Measurements from ENCODE around the gene CCR9. TPM values are rescaled to one million over a fixed set of nuclear protein-coding genes. Genes with fewer than 3 reads are reported as not detected.

The CCR9 gene
- total RNA-seq, 1 experiment from 2014 or later: not detected

DNA sequence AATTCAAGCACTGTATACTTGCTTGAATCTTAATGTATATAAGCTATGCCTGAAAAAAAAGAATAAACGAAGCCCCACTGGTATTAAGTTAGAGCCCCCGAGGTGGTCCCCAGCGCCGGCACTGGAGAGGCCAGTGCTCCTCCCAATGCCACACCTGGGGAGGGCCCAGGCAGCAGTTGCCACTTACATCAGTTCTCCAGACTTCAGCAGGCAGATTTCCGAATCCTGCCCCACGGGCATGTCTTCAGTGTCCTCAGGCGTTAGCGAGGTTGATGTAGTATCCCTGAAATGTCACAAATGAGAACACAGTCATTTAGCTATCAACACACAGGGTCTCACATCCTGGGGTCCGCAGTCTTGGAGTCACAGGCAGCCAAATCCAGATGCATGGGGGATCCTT, 49.9 kb downstream of the CCR9 start:
- no peak for DNase-seq (ENCODE audit: low read depth)

GRCh38 chr3:45937206-45938042, 51.1 kb downstream of the CCR9 start:
- no peak for DNase-seq (ENCODE audit: low read depth)

GRCh38 chr3:45938043-45938435, 51.7 kb downstream of the CCR9 start:
- no peak for DNase-seq (ENCODE audit: low read depth)

DNA sequence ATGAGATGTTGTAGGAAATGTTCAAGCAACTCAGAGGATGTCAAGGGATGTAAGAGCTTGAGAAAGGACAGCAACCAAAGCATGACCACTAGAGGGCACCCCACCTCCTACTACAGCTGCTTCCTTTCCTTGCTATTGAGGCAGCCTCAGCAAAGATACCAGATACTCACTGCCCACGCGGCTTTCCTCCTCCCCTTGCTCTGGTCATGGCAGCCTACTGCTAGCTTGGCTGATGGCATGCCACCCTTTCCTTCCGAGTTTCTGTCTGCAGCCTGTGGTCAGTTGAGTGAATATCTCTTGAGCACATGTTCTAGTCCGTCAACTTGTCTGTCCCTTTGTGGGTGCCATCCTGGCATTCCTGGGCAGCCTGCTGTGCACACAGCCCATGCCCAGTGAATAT, 52.5 kb downstream of the CCR9 start:
- DNase-seq (ENCODE audit: low read depth): peak; percentile 81

- DNase-seq (ENCODE audit: low read depth): no peak
Measured at GRCh38 chr3:45939341-45939771, 53.0 kb downstream of the CCR9 start.

- no peak for DNase-seq (ENCODE audit: low read depth)
Measured at GRCh38 chr3:45940004-45940780, 53.8 kb downstream of the CCR9 start.

DNA sequence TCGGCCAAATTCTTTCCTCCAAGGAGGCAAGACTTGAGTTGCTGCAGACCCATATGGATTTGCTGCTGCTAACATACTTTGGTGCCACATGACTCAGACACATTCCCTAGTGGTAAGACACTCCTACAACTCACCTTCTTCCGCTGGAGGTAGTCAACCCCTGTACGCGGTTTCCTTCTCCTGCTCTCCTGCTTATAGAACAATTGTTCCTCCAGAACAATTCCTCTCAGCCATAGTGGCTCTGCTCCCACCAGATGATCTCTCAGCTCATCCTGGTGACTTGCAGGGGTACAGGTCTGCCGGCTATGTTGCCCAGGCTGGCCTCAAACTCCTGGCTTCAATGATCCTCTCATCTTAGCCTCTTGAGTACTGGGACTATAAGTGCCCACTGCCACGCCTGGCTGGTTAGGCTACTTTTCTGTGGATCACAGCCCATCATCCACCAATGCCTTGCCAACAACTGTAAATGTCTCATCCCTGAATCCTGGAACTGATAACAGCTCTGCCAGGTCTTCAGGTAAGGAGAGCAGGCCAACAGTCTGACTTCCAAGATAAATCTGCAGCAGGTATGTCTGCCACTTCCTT, 54.5 kb downstream of the CCR9 start:
- no peak for DNase-seq (ENCODE audit: low read depth)

GRCh38 chr3:45942051-45942825, 55.9 kb downstream of the CCR9 start:
- DNase-seq (ENCODE audit: low read depth): no peak

DNA sequence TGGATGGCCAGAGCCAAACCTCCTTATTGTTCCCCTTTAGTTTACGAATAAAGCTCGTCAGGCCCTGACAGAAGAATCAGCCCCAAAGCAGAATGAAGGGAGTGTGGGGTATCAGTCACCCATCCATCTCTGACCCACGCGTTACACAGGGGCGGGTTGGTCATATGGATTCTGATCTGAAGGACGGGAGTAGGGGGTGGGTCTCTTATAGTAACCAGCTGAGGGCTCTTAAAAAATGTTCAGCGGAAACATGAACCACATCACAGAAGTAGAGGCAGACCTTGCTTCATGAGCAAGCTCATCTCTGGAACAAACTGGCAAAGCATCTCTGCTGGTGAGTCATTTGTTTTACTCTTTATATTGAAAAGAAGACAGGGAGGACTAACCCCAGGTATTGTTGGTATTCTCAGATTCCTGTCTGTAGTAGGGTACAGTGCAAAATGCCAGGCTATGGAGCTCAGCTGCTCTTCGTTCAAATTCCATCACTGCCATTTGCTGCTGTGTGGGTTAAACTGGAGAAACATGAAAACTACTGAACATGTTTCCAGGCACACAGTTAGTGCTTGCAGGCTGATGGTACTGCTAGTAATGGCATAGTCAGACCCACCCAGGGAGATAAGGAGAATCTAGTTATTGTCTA, 57.0 kb downstream of the CCR9 start, which contains the start of gene CXCR6:
Gene CXCR6 (plus strand): TSS at position 258 of the 640 bp plus-strand sequence. CDS start 3,018 bp downstream, outside the sequence.
- DNase-seq (ENCODE audit: low read depth): no peak

GRCh38 chr3:45944830-45945620, 58.7 kb downstream of the CCR9 start:
- DNase-seq (ENCODE audit: low read depth): no peak

DNA sequence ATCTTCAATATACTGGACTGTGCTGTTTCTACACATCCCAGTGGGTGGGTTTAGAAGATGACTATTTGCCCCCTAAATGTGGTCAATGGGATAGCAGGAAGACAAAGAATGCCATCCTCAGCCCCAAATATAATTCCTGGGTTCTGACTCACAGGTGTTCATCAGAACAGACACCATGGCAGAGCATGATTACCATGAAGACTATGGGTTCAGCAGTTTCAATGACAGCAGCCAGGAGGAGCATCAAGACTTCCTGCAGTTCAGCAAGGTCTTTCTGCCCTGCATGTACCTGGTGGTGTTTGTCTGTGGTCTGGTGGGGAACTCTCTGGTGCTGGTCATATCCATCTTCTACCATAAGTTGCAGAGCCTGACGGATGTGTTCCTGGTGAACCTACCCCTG, 60.0 kb downstream of the CCR9 start:
- DNase-seq (ENCODE audit: low read depth): peak; percentile 51

- DNase-seq (ENCODE audit: low read depth): no peak
Measured at GRCh38 chr3:45946875-45947274, 60.5 kb downstream of the CCR9 start.

- no peak for DNase-seq (ENCODE audit: low read depth)
Measured at GRCh38 chr3:45947361-45947760, 61.0 kb downstream of the CCR9 start.

DNA sequence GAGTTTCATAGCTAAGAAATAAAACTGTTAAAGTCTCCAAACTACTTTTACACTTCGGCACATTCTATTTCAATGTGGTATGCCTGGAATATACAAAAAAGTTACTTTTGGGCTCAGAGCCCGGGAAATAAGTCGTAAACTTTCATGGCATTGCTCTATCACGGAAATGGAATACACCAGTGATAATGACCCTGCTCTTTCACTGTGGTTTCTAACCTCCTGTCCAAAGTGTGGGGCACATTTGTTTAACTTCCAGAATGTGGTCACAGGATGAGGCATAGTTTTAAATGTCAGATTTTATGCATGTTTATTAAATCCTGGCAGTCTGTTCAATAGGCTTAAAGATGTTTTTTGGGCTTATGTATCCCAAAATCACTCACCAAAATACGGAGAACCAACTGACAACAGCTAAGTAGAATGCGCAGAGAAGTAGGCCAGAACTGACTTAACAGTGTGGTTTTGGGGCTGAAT, 62.0 kb downstream of the CCR9 start:
- no peak for DNase-seq (ENCODE audit: low read depth)

GRCh38 chr3:45948881-45949280, 62.5 kb downstream of the CCR9 start:
- no peak for DNase-seq (ENCODE audit: low read depth)

DNA sequence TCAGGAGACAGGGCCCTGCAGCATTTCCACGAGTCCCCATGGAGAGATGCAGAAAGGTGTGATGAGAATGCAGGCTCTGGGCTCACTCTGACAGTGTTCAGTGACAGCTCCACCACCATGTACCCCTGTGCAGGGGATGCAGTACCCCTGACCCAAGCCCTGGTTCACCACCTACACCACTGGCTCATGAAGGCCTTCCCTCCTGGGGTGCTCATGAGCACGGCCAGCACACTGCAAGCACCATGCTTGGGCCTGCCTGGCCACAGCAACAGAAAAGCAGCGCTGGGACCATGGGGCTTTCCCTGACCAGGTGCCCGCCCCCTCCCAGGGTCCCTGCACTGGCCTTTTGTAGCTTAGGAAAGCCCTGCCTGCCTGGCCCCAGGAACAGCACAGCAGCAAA, 63.1 kb downstream of the CCR9 start:
- DNase-seq (ENCODE audit: low read depth): no peak

DNA sequence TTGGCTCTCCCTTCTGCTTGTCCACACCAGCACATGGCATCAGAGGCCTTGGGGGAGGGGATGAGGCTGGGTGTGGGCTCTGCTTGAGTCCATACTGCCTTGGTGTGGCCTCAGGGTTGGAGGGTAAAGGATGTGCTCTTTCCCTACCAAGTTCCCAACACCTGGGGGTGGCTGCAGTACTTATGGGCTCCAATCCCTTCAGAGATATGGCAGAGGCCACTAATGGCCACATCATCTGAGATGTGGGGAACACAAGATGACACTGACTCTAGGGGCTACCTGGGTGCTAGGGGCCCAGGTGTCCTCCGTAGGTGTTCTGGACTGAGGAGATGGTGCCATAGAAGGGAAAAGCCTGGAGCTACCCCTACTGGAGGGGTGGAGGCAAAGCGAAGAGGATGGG, 63.8 kb downstream of the CCR9 start:
- DNase-seq (ENCODE audit: low read depth): no peak

- DNase-seq (ENCODE audit: low read depth): no peak
Measured at GRCh38 chr3:45950686-45951600, 64.6 kb downstream of the CCR9 start.

GRCh38 chr3:45951946-45952345, 65.6 kb downstream of the CCR9 start:
- no peak for DNase-seq (ENCODE audit: low read depth)

Data from HT1080 (cell line).